MCF 10A (cell line): ENCODE data around the gene EIF2S3B. TPM values are rescaled to one million over a fixed set of nuclear protein-coding genes. Genes with fewer than 3 reads are reported as not detected.

Source experiments
- BruUV-seq: library from RNA; stranded (reverse); fragments of 400-500 nt; replicated peaks from 2 replicates; lab custom pipeline; 2021; lab: Mats Ljungman, UMichigan
- CTCF ChIA-PET: fragments of 300-600 bp; sonication (Branson Sonifier 250); formaldehyde crosslinking; extraction: SDS; loops from one replicate; lab custom pipeline; 2021; ENCODE audit warnings: antibody characterized with exemption, inconsistent platforms; lab: Yijun Ruan, JAX
- POLR2A ChIA-PET: fragments of 300-600, 350-650 bp; sonication (Branson Sonifier 250); formaldehyde crosslinking; extraction: SDS; loops from one replicate; lab custom pipeline; 2020; ENCODE audit warnings: antibody characterized with exemption, inconsistent platforms; lab: Yijun Ruan, JAX
- DNase-seq: peaks from one replicate; pipeline ENCODE4 v3.0.0-alpha.2; 2018; ENCODE audit not compliant: unreplicated experiment
- H3K27ac Mint-ChIP-seq: one replicate; pipeline ENCODE4 v1.8.0; 2022; ENCODE audit warnings: mild to moderate bottlenecking, low read depth, mixed read lengths; ENCODE audit not compliant: unreplicated experiment
- H3K27me3 Mint-ChIP-seq: one replicate; pipeline ENCODE4 v1.8.0; 2022; ENCODE audit warnings: mixed read lengths; ENCODE audit not compliant: insufficient read depth, unreplicated experiment
- H3K36me3 Mint-ChIP-seq: one replicate; pipeline ENCODE4 v1.8.0; 2022; ENCODE audit warnings: mild to moderate bottlenecking, moderate library complexity, mixed read lengths; ENCODE audit not compliant: insufficient read depth, unreplicated experiment
- H3K4me1 Mint-ChIP-seq: one replicate; pipeline ENCODE4 v1.8.0; 2022; ENCODE audit warnings: mixed read lengths; ENCODE audit not compliant: insufficient read depth, unreplicated experiment
- H3K4me3 Mint-ChIP-seq: one replicate; pipeline ENCODE4 v1.8.0; 2022; ENCODE audit warnings: mild to moderate bottlenecking, moderate library complexity, mixed read lengths; ENCODE audit not compliant: unreplicated experiment
- H3K9me3 Mint-ChIP-seq: one replicate; pipeline ENCODE4 v1.8.0; 2022; ENCODE audit warnings: mixed read lengths; ENCODE audit not compliant: unreplicated experiment
- CTCF ChIP-seq: fragments of 200-600 bp; IDR thresholded peaks from one replicate; pipeline ENCODE4 v1.8.0; 2022; ENCODE audit warnings: antibody characterized with exemption, mild to moderate bottlenecking; ENCODE audit not compliant: unreplicated experiment
- intact Hi-C: fragments of 100-400 bp; cut with micrococcal nuclease; formaldehyde crosslinking; loops from 2 replicates; pipeline ENCODE4 v1.14.1; 2022
- total RNA-seq: library from RNA; stranded (reverse); gene quantifications from 2 replicates; pipeline ENCODE4 v1.2.3, GENCODE V29; 2022

Gene EIF2S3B
- total RNA-seq, 1 experiment from 2014 or later: 9.3 TPM

- no TSS peak for BruUV-seq
- H3K4me1 Mint-ChIP-seq: peaks cover 9% of the 10 kb centered on the region
- H3K4me3 Mint-ChIP-seq: no peak overlapping the region
- CTCF ChIA-PET: interaction anchor here (0.7 to 3.0 kb wide), 3 partner anchors 192 to 322 kb away, joined by 3 to 19 read pairs (median 16); no protein-coding TSS in a partner anchor
- H3K9me3 Mint-ChIP-seq: no peaks in the 10 kb centered on the region
- intact Hi-C loops: no loop called here
- no peak for DNase-seq
- POLR2A ChIA-PET: no interaction called here
- H3K27ac Mint-ChIP-seq: no peak overlapping the region
- H3K27me3 Mint-ChIP-seq: no peaks in the 10 kb centered on the region
- no peak for TF ChIP-seq CTCF
- no peaks in the 10 kb centered on the region for H3K36me3 Mint-ChIP-seq
Observed at GRCh38 chr12:10557329-10557728, 51.6 kb downstream of the EIF2S3B start.

GRCh38 chr12:10557766-10558165, 52.1 kb downstream of the EIF2S3B start:
- H3K4me3 Mint-ChIP-seq: no peak overlapping the region
- CTCF ChIA-PET: interaction anchor here (0.6 to 3.0 kb wide), 4 partner anchors 13 to 322 kb away, joined by 3 to 19 read pairs (median 10); no protein-coding TSS in a partner anchor
- H3K36me3 Mint-ChIP-seq: no peaks in the 10 kb centered on the region
- no peaks in the 10 kb centered on the region for H3K9me3 Mint-ChIP-seq
- POLR2A ChIA-PET: no interaction called here
- peaks cover 9% of the 10 kb centered on the region for H3K4me1 Mint-ChIP-seq
- intact Hi-C loops: no loop called here
- no peaks in the 10 kb centered on the region for H3K27me3 Mint-ChIP-seq
- peak; percentile 57 for DNase-seq
- no peak overlapping the region for H3K27ac Mint-ChIP-seq
- no peak for TF ChIP-seq CTCF
- BruUV-seq: no TSS peak

Other genes starting within 250 kb of the EIF2S3B start
- gene KLRD1, start 198.0 kb upstream of the EIF2S3B start, total RNA-seq: not detected in 2 replicates
- 0.54 and 2.3 TPM in 2 replicates for gene KLRK1, start 115.8 kb upstream of the EIF2S3B start, total RNA-seq
- gene KLRC4, start 96.1 kb upstream of the EIF2S3B start, total RNA-seq: 0.66 and 0.84 TPM in 2 replicates
- gene KLRC3, start 85.3 kb upstream of the EIF2S3B start, total RNA-seq: 0.81 and 2.3 TPM in 2 replicates
- gene KLRC2, start 69.9 kb upstream of the EIF2S3B start, total RNA-seq: 1.9 and 5.2 TPM in 2 replicates
- not detected in 2 replicates for gene KLRC1, start 52.5 kb upstream of the EIF2S3B start, total RNA-seq
- gene MAGOHB, start 107.7 kb downstream of the EIF2S3B start, total RNA-seq: 36.8 and 44.5 TPM in 2 replicates
- gene STYK1, start 168.2 kb downstream of the EIF2S3B start, total RNA-seq: 0.14 and 0.56 TPM in 2 replicates
- gene YBX3, start 217.4 kb downstream of the EIF2S3B start, total RNA-seq: 545 and 577 TPM in 2 replicates